CD4-positive, CD25-positive, alpha-beta regulatory T cell (primary cell): ENCODE results near the gene METTL22. TPM values are rescaled to one million over a fixed set of nuclear protein-coding genes. Genes with fewer than 3 reads are reported as not detected.

Source experiments
- ATAC-seq, 2 donors: fragments of 150-1000 bp; cut with Tn5 transposase; one replicate each; pipeline ENCODE4 v1.10.0; 2021; ENCODE audit warnings: low read depth in 2 of 2, moderate number of reproducible peaks in 2 of 2, moderate library complexity in 1 of 2
- DNase-seq, 3 donors: peaks; one replicate each; pipeline versions ENCODE4 v3.0.0 to v3.0.0-alpha.2; 2012 to 2022; ENCODE audit warnings: mixed read lengths in 1 of 3
- H3K27ac ChIP-seq: one replicate; pipeline ENCODE4 v1.7.0; 2013; ENCODE audit warnings: mild to moderate bottlenecking, low read length; ENCODE audit not compliant: insufficient read depth, poor library complexity, severe bottlenecking
- H3K27me3 ChIP-seq: one replicate; pipeline ENCODE4 v1.7.0; 2013; ENCODE audit warnings: low read length; ENCODE audit not compliant: control insufficient read depth, insufficient read depth
- H3K36me3 ChIP-seq: one replicate; pipeline ENCODE4 v1.7.0; 2013; ENCODE audit warnings: mild to moderate bottlenecking, low read length, moderate library complexity; ENCODE audit not compliant: control insufficient read depth, insufficient read depth
- H3K4me1 ChIP-seq: 2 replicates; pipeline ENCODE4 v1.7.0; 2013; ENCODE audit warnings: mild to moderate bottlenecking, low read length; ENCODE audit not compliant: insufficient read depth, control insufficient read depth, poor library complexity, severe bottlenecking
- H3K4me3 ChIP-seq: one replicate; pipeline ENCODE4 v1.7.0; 2013; ENCODE audit warnings: low read depth, mild to moderate bottlenecking, low read length, moderate library complexity
- H3K9me3 ChIP-seq, 2 experiments: 1 replicate in 1 of 2; 2 replicates in 1 of 2; pipeline ENCODE4 v1.7.0; 2013; ENCODE audit warnings: low read length in 2 of 2, mild to moderate bottlenecking in 1 of 2, moderate library complexity in 1 of 2; ENCODE audit not compliant: control insufficient read depth in 2 of 2
- H3K27ac Mint-ChIP-seq, 3 donors: one replicate each; pipeline ENCODE4 v1.8.0; 2020 to 2022; ENCODE audit warnings: mild to moderate bottlenecking in 3 of 3, mixed read lengths in 3 of 3, moderate library complexity in 2 of 3
- H3K27me3 Mint-ChIP-seq: one replicate; pipeline ENCODE4 v1.8.0; 2022; ENCODE audit warnings: mild to moderate bottlenecking, mixed read lengths
- H3K36me3 Mint-ChIP-seq: one replicate; pipeline ENCODE4 v1.8.0; 2020; ENCODE audit warnings: mixed read lengths
- H3K4me1 Mint-ChIP-seq, 4 donors: one replicate each; pipeline ENCODE4 v1.8.0; 2020 to 2022; ENCODE audit warnings: mixed read lengths in 4 of 4, mild to moderate bottlenecking in 1 of 4
- H3K4me3 Mint-ChIP-seq, 4 donors: one replicate each; pipeline ENCODE4 v1.8.0; 2020 to 2022; ENCODE audit warnings: mild to moderate bottlenecking in 4 of 4, mixed read lengths in 4 of 4, moderate library complexity in 3 of 4
- H3K9me3 Mint-ChIP-seq, 7 donors: one replicate each; pipeline ENCODE4 v1.8.0; 2020 to 2022; ENCODE audit warnings: mixed read lengths in 7 of 7, mild to moderate bottlenecking in 3 of 7, moderate library complexity in 2 of 7
- polyA plus RNA-seq, 4 donors: library from polyadenylated mRNA; unstranded; fragments of 300-500 nt; fragmentation: Illumina TruSeq; gene quantifications; one replicate each; pipeline ENCODE4 v1.2.3, GENCODE V29; 2021
- total RNA-seq: library from RNA; stranded (reverse); gene quantifications from one replicate; pipeline ENCODE4 v1.2.3, GENCODE V29; 2022

METTL22 gene
- total and polyA plus RNA-seq, 5 donors from 2014 or later = 7.6 to 27.1 (median 8.2) TPM

DNA sequence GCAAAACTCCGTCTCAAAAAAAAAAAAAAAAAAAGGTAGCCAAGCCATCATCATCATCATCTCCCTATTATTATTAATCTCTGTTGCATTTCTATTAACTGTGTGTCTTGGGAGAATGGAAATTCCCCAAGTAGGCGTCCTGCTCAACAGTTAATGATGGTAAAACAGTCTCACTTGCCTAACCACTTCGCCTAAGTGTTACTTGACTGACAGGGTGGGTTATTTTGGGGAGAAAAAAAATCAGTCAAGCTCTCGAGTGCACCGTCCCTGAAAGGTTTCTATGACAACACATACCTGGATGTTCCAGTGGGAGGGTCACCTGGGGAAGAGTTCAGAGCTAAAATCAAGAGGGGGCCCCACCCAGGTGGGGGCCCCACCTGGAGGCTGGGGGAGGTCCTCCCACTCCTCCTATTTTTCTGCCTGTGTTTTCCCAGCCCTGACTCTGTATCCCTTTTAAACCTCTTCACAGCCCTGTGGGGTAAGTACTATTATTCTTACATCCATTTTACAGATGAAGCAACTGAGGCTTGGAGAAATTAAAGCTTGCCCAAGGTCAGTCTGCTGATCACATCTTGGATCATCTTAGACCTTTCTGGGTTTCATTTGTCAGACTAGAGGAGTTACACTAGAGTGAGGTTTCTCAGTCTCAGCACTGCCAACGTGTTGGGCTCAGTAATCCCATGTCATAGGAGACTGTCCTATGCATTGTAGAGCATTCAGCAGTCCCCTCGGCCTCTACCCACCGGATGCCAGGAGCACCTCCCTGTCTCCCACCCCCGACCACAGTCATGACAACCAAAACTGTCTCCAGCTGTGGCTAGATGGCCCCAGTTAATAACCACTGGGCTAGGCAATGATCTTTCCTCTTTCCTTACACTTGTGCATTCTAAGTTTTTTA, 41.9 kb downstream of the METTL22 start:
- Mint-ChIP-seq H3K9me3 (no peaks in the 10 kb centered on the region), H3K27me3 (peaks cover 1% of the 10 kb centered on the region), H3K36me3 (peaks cover 25% of the 10 kb centered on the region), H3K4me3 (no peak overlapping the region), H3K4me1 (no peaks in the 10 kb centered on the region), H3K27ac (no peak overlapping the region)
- no peak for DNase-seq
- H3K27ac ChIP-seq = no peak overlapping the region
- peaks cover 3% of the 10 kb centered on the region for H3K36me3 ChIP-seq
- H3K9me3 ChIP-seq = no peaks in the 10 kb centered on the region
- no peak for ATAC-seq
- no peak overlapping the region for H3K4me3 ChIP-seq
- no peaks in the 10 kb centered on the region for H3K4me1 ChIP-seq
- H3K27me3 ChIP-seq = no peaks in the 10 kb centered on the region

DNA sequence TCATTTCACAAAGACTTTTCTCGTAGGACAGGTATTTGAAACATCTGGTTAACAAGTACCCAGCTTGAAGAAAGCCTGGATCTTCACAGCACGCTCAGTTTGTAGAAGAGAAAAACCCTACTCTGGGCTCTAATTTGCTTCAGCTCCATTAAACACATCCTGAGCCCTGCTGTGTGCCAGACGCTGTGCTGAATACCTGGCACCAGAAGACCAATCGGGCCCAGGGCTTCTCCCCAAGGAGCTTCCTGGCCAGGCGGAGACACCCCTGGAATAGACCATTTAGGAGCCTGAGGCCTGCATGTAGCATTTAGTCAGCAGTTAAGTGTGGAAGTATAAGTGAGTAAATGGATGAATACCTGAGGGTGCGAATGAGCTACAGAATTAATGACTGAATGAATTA, 44.0 kb downstream of the METTL22 start:
- Mint-ChIP-seq H3K4me3 (no peak overlapping the region), H3K9me3 (no peaks in the 10 kb centered on the region), H3K27ac (no peak overlapping the region), H3K27me3 (peaks cover 4% of the 10 kb centered on the region), H3K36me3 (peaks cover 25% of the 10 kb centered on the region), H3K4me1 (no peaks in the 10 kb centered on the region)
- H3K36me3 ChIP-seq = peaks cover 3% of the 10 kb centered on the region
- no peak overlapping the region for H3K4me3 ChIP-seq
- H3K4me1 ChIP-seq = no peaks in the 10 kb centered on the region
- no peaks in the 10 kb centered on the region for H3K9me3 ChIP-seq
- DNase-seq (no peak), ATAC-seq (no peak)
- no peaks in the 10 kb centered on the region for H3K27me3 ChIP-seq
- no peak overlapping the region for H3K27ac ChIP-seq

DNA sequence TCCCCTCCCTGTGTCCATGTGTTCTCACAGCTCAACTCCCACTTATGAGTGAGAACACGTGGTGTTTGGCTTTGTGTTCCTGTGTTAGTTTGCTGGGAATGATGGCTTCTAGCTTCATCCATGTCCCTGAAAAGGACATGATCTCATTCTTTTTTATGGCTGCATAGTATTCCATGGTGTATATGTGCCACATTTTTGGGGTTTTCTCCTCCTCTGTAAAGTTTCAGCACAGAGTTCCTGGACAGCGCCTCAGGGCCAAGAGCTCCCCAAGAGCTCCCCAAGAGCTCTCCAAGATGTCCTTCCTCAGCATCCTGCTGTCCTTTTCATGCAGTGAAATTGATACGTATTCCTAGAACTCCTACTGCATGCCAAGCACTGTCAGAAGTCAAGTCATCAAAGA, 46.0 kb downstream of the METTL22 start:
- H3K27me3 Mint-ChIP-seq = peaks cover 4% of the 10 kb centered on the region
- H3K4me1 Mint-ChIP-seq = no peaks in the 10 kb centered on the region
- Histone ChIP-seq H3K27ac (no peak overlapping the region), H3K9me3 (no peaks in the 10 kb centered on the region), H3K27me3 (no peaks in the 10 kb centered on the region), H3K4me1 (no peaks in the 10 kb centered on the region), H3K36me3 (peaks cover 3% of the 10 kb centered on the region), H3K4me3 (no peak overlapping the region)
- H3K4me3 Mint-ChIP-seq = no peak overlapping the region
- peaks cover 25% of the 10 kb centered on the region for H3K36me3 Mint-ChIP-seq
- no peak overlapping the region for H3K27ac Mint-ChIP-seq
- no peaks in the 10 kb centered on the region for H3K9me3 Mint-ChIP-seq
- DNase-seq = no peak
- no peak for ATAC-seq

- Mint-ChIP-seq H3K27ac (no peak overlapping the region), H3K9me3 (no peaks in the 10 kb centered on the region), H3K4me3 (no peak overlapping the region), H3K27me3 (peaks cover 4% of the 10 kb centered on the region), H3K36me3 (peaks cover 25% of the 10 kb centered on the region), H3K4me1 (no peaks in the 10 kb centered on the region)
- no peak for ATAC-seq
- Histone ChIP-seq H3K9me3 (no peaks in the 10 kb centered on the region), H3K4me1 (no peaks in the 10 kb centered on the region), H3K27ac (no peak overlapping the region), H3K4me3 (no peak overlapping the region), H3K27me3 (no peaks in the 10 kb centered on the region), H3K36me3 (peaks cover 3% of the 10 kb centered on the region)
- DNase-seq = no peak
These were observed 46.6 kb downstream of the METTL22 start for GRCh38 chr16:8668113-8668512.

GRCh38 chr16:8669481-8669880, 48.0 kb downstream of the METTL22 start:
- Histone ChIP-seq H3K4me3 (no peak overlapping the region), H3K27me3 (no peaks in the 10 kb centered on the region), H3K27ac (no peak overlapping the region), H3K9me3 (no peaks in the 10 kb centered on the region), H3K36me3 (peaks cover 3% of the 10 kb centered on the region), H3K4me1 (peaks cover 6% of the 10 kb centered on the region)
- Mint-ChIP-seq H3K27me3 (peaks cover 4% of the 10 kb centered on the region), H3K4me1 (peaks cover 0 to 7% (median 2%) of the 10 kb centered on the region in 4 donors), H3K27ac (no peak overlapping the region), H3K9me3 (no peaks in the 10 kb centered on the region), H3K4me3 (no peak overlapping the region), H3K36me3 (peaks cover 21% of the 10 kb centered on the region)
- ATAC-seq = no peak
- DNase-seq = no peak

GRCh38 chr16:8670014-8670560, 48.6 kb downstream of the METTL22 start:
- Histone ChIP-seq H3K27ac (no peak overlapping the region), H3K9me3 (no peaks in the 10 kb centered on the region), H3K36me3 (peaks cover 3% of the 10 kb centered on the region), H3K4me1 (peaks cover 11% of the 10 kb centered on the region), H3K4me3 (no peak overlapping the region), H3K27me3 (no peaks in the 10 kb centered on the region)
- DNase-seq = no peak
- Mint-ChIP-seq H3K27ac (no peak overlapping the region), H3K9me3 (no peaks in the 10 kb centered on the region), H3K27me3 (peaks cover 4% of the 10 kb centered on the region), H3K36me3 (peaks cover 17% of the 10 kb centered on the region), H3K4me3 (no peak overlapping the region), H3K4me1 (peaks cover 0 to 12% (median 5%) of the 10 kb centered on the region in 4 donors)
- ATAC-seq = no peak

GRCh38 chr16:8673611-8674412, 52.3 kb downstream of the METTL22 start:
- Histone ChIP-seq H3K9me3 (no peaks in the 10 kb centered on the region), H3K4me3 (peak overlapping the region; percentile 65), H3K4me1 (peaks cover 18% of the 10 kb centered on the region), H3K27ac (peak overlapping the region; percentile 36), H3K36me3 (no peaks in the 10 kb centered on the region), H3K27me3 (no peaks in the 10 kb centered on the region)
- H3K27me3 Mint-ChIP-seq = no peaks in the 10 kb centered on the region
- H3K4me1 Mint-ChIP-seq = peaks cover 0 to 27% (median 16%) of the 10 kb centered on the region in 4 donors
- ATAC-seq = peak; percentile 23
- peak overlapping the region; percentile 89 to 95 (median 92) for H3K4me3 Mint-ChIP-seq
- H3K27ac Mint-ChIP-seq = peak overlapping the region; percentile 47 to 79 (median 60)
- H3K9me3 Mint-ChIP-seq = peaks cover 0 to 2% (median 0%) of the 10 kb centered on the region in 7 donors
- no peak for DNase-seq
- H3K36me3 Mint-ChIP-seq = peaks cover 6% of the 10 kb centered on the region
